ENCODE results near the gene MAD2L2. TPM values are rescaled to one million over a fixed set of nuclear protein-coding genes. Genes with fewer than 3 reads are reported as not detected.

The MAD2L2 gene
- total and polyA plus RNA-seq, 4 experiments from 2014 or later, result 20.7 to 55.1 (median 37.1) TPM

DNA sequence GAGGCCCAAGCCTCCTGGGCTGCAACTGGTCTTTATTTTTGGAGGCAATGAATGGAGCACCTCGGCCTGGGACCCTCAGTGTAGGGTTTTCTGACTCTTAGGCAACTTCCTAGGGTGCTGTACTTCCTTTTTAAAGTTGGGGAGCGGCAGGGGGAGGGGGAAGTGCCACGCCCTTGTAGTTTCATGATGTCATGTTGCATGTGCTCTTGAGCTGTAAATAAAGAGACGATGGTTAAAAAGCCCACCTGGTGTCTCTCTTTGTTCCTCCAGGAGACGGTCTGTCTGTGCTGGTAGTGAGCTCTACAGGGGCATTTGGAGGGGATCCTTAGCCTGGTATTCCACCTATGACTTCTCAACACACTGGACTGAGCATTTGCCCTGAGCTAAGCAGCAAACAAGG, 44.7 kb upstream of the MAD2L2 start:
- no peak for DNase-seq
- Histone ChIP-seq H3K4me3 (ENCODE audit: low read length in 2 of 2) (no peak overlapping the region), H3K4me1 (ENCODE audit: insufficient read depth, low read length) (peaks cover 32% of the 10 kb centered on the region), H3K36me3 (ENCODE audit: insufficient read depth, low read length) (no peaks in the 10 kb centered on the region), H3K27ac (ENCODE audit: low read depth, low read length) (no peak overlapping the region), H3K9me3 (ENCODE audit: control insufficient read depth in 1 of 2, low read length in 2 of 2) (no peaks in the 10 kb centered on the region), H3K27me3 (ENCODE audit: insufficient read depth, low read length) (no peaks in the 10 kb centered on the region)
- intact Hi-C loops (cut with micrococcal nuclease), result no loop called here
- no peak overlapping the region for H3K4me3 Mint-ChIP-seq
- H3K27me3 Mint-ChIP-seq, result no peaks in the 10 kb centered on the region
- ChIA-PET POLR2A (ENCODE audit: partially characterized antibody) (interaction anchor here (1.4 kb wide), 1 partner anchor 10 kb away, joined by 5 read pairs; the partner anchor contains the start of gene AGTRAP), CTCF (ENCODE audit: partially characterized antibody) (interaction anchor here (1.1 to 1.4 kb wide), 2 partner anchors 80 to 82 kb away, joined by 3 to 5 read pairs; no protein-coding TSS in a partner anchor)
- H3K4me1 Mint-ChIP-seq, result peaks cover 17 to 34% (median 22%) of the 10 kb centered on the region in 4 donors
- H3K9me3 Mint-ChIP-seq, result peaks cover 0 to 2% (median 0%) of the 10 kb centered on the region in 8 donors
- no peaks in the 10 kb centered on the region for H3K36me3 Mint-ChIP-seq
- H3K27ac Mint-ChIP-seq, result no peak overlapping the region

DNA sequence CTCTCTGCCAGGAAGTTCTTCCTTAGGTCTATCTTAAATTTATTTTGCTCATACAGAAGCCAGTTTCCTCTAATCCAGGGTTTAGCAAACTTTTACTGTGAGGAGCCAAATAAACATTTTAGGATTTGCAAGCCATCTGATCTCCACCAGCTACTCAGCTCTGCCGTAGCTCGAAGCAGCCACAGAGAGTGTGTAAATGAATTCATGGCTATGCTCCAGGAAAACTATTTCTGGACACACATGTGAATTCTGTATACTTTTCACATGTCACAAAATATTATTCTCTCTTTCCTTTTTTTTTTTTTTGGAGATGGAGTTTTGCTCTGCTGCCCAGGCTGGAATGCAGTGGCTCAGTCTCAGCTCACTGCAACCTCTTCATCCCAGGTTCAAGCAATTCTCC, 41.6 kb upstream of the MAD2L2 start:
- intact Hi-C loops (cut with micrococcal nuclease), result no loop called here
- H3K4me3 Mint-ChIP-seq, result no peak overlapping the region

DNA sequence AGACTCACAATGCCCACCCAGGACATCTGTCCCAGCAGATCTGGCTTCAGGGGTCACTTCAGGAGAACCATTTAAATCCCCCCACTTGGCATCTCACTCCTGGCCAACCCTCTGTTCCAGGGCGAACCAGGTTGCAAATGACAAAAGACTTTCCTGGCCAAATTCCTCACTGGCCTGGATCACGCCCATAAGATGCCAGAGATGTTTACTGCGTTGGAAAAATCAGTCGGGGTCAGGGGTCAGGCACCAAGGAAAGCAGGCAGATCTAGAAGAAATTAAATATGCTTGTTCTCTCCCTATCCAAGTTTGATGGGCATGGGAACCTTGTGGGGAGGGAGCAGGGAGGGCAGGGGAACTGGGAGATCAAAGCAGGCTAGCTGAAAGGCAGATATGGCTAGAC, 40.4 kb upstream of the MAD2L2 start:
- POLR2A ChIA-PET (ENCODE audit: partially characterized antibody), result interaction anchor here (1.2 to 1.7 kb wide), 2 partner anchors 67 to 71 kb away, joined by 4 read pairs; partner anchors contain the start of gene FBXO2
- Histone ChIP-seq H3K9me3 (ENCODE audit: control insufficient read depth in 1 of 2, low read length in 2 of 2) (no peaks in the 10 kb centered on the region), H3K36me3 (ENCODE audit: insufficient read depth, low read length) (no peaks in the 10 kb centered on the region), H3K27me3 (ENCODE audit: insufficient read depth, low read length) (no peaks in the 10 kb centered on the region), H3K27ac (ENCODE audit: low read depth, low read length) (no peak overlapping the region), H3K4me3 (ENCODE audit: low read length in 2 of 2) (no peak overlapping the region), H3K4me1 (ENCODE audit: insufficient read depth, low read length) (peaks cover 25% of the 10 kb centered on the region)
- DNase-seq, result no peak
- no peaks in the 10 kb centered on the region for H3K27me3 Mint-ChIP-seq
- H3K36me3 Mint-ChIP-seq, result no peaks in the 10 kb centered on the region
- H3K4me1 Mint-ChIP-seq, result peaks cover 10 to 29% (median 17%) of the 10 kb centered on the region in 4 donors
- CTCF ChIA-PET (ENCODE audit: partially characterized antibody), result interaction anchor here (0.6 to 5.0 kb wide), 4 partner anchors 58 to 481 kb away, joined by 3 to 165 read pairs (median 50); partner anchors contain the start of genes FBXO2 and FBXO6
- H3K9me3 Mint-ChIP-seq, result peaks cover 0 to 2% (median 0%) of the 10 kb centered on the region in 8 donors
- intact Hi-C loops (cut with micrococcal nuclease), result no loop called here
- H3K27ac Mint-ChIP-seq, result no peak overlapping the region
- no peak overlapping the region for H3K4me3 Mint-ChIP-seq

More for the DNA sequence above, 41.6 kb upstream of the MAD2L2 start:
- POLR2A ChIA-PET (ENCODE audit: partially characterized antibody), result interaction anchor here (1.7 kb wide), 1 partner anchor 72 kb away, joined by 4 read pairs; no protein-coding TSS in a partner anchor
- Mint-ChIP-seq H3K27me3 (no peaks in the 10 kb centered on the region), H3K4me1 (peaks cover 10 to 29% (median 17%) of the 10 kb centered on the region in 4 donors), H3K36me3 (no peaks in the 10 kb centered on the region), H3K9me3 (peaks cover 0 to 2% (median 0%) of the 10 kb centered on the region in 8 donors), H3K27ac (no peak overlapping the region)
- H3K27ac ChIP-seq (ENCODE audit: low read depth, low read length), result no peak overlapping the region
- CTCF ChIA-PET (ENCODE audit: partially characterized antibody), result interaction anchor here (0.9 to 4.5 kb wide), 4 partner anchors 14 to 482 kb away, joined by 3 to 165 read pairs (median 3); partner anchors contain the start of genes FBXO2 and FBXO6
- H3K36me3 ChIP-seq (ENCODE audit: insufficient read depth, low read length), result no peaks in the 10 kb centered on the region
- H3K9me3 ChIP-seq (ENCODE audit: control insufficient read depth in 1 of 2, low read length in 2 of 2), result no peaks in the 10 kb centered on the region
- DNase-seq, result no peak
- H3K4me1 ChIP-seq (ENCODE audit: insufficient read depth, low read length), result peaks cover 25% of the 10 kb centered on the region
- H3K27me3 ChIP-seq (ENCODE audit: insufficient read depth, low read length), result no peaks in the 10 kb centered on the region
- H3K4me3 ChIP-seq (ENCODE audit: low read length in 2 of 2), result no peak overlapping the region

DNA sequence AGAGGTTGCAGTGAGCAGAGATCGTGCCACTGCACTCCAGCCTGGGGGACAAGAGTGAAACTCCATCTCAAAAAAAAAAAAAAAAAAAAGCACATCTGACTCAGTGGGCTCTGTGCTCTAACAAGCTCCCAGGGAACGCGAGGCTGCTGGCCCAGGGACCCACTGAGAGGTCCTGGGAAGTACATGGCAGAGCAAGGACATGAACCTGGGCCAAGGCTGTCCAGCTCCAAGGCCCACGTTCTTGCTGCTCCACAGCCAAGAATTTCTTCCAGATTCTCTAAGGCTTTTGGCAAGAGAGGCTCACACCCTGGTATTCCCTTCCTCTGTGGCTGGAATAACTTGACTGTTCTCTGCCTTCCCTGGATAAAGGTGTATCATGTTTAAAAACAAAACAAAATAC, 39.6 kb upstream of the MAD2L2 start:
- H3K27ac Mint-ChIP-seq, result no peak overlapping the region
- no peaks in the 10 kb centered on the region for H3K27me3 ChIP-seq (ENCODE audit: insufficient read depth, low read length)
- DNase-seq, result no peak
- no peaks in the 10 kb centered on the region for H3K36me3 Mint-ChIP-seq
- H3K27ac ChIP-seq (ENCODE audit: low read depth, low read length), result no peak overlapping the region
- no peaks in the 10 kb centered on the region for H3K9me3 ChIP-seq (ENCODE audit: control insufficient read depth in 1 of 2, low read length in 2 of 2)
- no peaks in the 10 kb centered on the region for H3K36me3 ChIP-seq (ENCODE audit: insufficient read depth, low read length)
- H3K4me3 ChIP-seq (ENCODE audit: low read length in 2 of 2), result no peak overlapping the region
- peaks cover 9 to 26% (median 13%) of the 10 kb centered on the region in 4 donors for H3K4me1 Mint-ChIP-seq
- intact Hi-C loops (cut with micrococcal nuclease), result no loop called here
- CTCF ChIA-PET (ENCODE audit: partially characterized antibody), result interaction anchor here (2.0 to 5.0 kb wide), 6 partner anchors 10 to 683 kb away, joined by 14 to 165 read pairs (median 20); partner anchors contain the start of genes AGTRAP, FBXO2 and FBXO6
- POLR2A ChIA-PET (ENCODE audit: partially characterized antibody), result interaction anchor here (2.1 to 2.9 kb wide), 4 partner anchors 10 to 188 kb away, joined by 14 to 57 read pairs (median 24); partner anchors contain the start of gene FBXO6
- peaks cover 19% of the 10 kb centered on the region for H3K4me1 ChIP-seq (ENCODE audit: insufficient read depth, low read length)
- no peaks in the 10 kb centered on the region for H3K27me3 Mint-ChIP-seq
- no peak overlapping the region for H3K4me3 Mint-ChIP-seq
- H3K9me3 Mint-ChIP-seq, result peaks cover 0 to 2% (median 0%) of the 10 kb centered on the region in 8 donors

DNA sequence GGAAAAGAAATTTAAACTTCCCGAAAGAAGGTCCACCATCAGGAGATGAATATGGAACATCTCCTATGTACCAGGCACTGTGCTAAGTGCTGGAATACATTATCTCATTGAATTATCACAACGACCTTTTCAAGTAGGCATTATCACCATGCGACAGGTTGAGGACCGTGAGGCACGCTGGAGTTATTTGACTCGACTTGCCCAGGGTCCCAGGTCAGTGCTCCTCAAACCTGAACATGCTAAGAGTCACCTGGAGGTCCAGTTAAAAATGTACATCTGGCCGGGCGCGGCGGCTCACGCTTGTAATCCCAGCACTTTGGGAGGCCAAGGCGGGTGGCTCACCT, 39.1 kb upstream of the MAD2L2 start:
- Mint-ChIP-seq H3K27me3 (no peaks in the 10 kb centered on the region), H3K36me3 (no peaks in the 10 kb centered on the region), H3K27ac (peak overlapping the region in 6 of 7 donors; percentile 58 to 96 (median 94)), H3K9me3 (peaks cover 0 to 2% (median 0%) of the 10 kb centered on the region in 8 donors), H3K4me3 (peak overlapping the region in 5 of 8 donors; percentile 65 to 87 (median 83)), H3K4me1 (peaks cover 8 to 22% (median 11%) of the 10 kb centered on the region in 4 donors)
- no peaks in the 10 kb centered on the region for H3K27me3 ChIP-seq (ENCODE audit: insufficient read depth, low read length)
- POLR2A ChIA-PET (ENCODE audit: partially characterized antibody), result interaction anchor here (0.9 to 2.9 kb wide), 24 partner anchors 9 to 621 kb away, joined by 3 to 67 read pairs (median 6); partner anchors contain the start of genes AGTRAP, CLCN6, EXOSC10 and FBXO2
- H3K4me3 ChIP-seq (ENCODE audit: low read length in 2 of 2), result no peak overlapping the region
- H3K27ac ChIP-seq (ENCODE audit: low read depth, low read length), result peak overlapping the region; percentile 50
- no peak for DNase-seq
- CTCF ChIA-PET (ENCODE audit: partially characterized antibody), result interaction anchor here (0.8 to 5.0 kb wide), 15 partner anchors 9 to 682 kb away, joined by 3 to 165 read pairs (median 15); partner anchors contain the start of genes AGTRAP, FBXO2, FBXO6 and MAD2L2
- peaks cover 17% of the 10 kb centered on the region for H3K4me1 ChIP-seq (ENCODE audit: insufficient read depth, low read length)
- intact Hi-C loops (cut with micrococcal nuclease), result no loop called here
- H3K36me3 ChIP-seq (ENCODE audit: insufficient read depth, low read length), result no peaks in the 10 kb centered on the region
- H3K9me3 ChIP-seq (ENCODE audit: control insufficient read depth in 1 of 2, low read length in 2 of 2), result no peaks in the 10 kb centered on the region

DNA sequence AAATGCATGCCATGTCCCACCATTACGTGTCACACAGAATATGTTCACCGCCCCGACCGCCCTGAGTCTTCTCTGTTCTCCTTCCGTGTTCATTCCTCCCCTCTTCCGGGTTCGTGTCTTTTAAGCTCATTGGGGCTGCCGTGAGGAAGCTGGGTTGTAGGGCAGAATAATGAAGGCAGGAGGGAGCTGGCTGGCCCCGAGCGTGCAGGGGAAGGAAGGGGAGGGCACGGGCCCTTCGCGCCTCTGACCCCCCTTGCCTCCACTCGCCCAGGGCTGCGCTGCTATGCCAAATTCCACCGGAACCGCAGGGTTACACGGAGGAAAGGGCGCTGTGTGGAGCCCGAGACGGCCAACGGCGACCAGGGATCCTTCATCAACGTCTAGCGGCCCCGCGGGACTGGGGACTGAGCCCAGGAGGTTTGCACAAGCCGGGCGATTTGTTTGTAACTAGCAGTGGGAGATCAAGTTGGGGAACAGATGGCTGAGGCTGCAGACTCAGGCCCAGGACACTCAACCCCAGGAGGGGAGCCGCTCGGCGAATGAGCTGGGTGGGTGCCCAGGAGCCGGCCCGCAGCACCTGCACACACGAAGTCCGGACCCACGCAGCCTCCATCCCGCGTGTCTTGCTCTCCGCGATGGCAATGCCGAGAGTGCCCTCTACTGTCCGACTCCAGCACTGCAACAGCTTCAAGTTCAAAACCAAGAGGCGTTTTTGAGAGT, 38.5 kb upstream of the MAD2L2 start:
- peak overlapping the region; percentile 33 to 51 for H3K4me3 ChIP-seq (ENCODE audit: low read length in 2 of 2)
- Mint-ChIP-seq H3K4me1 (peaks cover 7 to 17% (median 11%) of the 10 kb centered on the region in 4 donors), H3K27me3 (no peaks in the 10 kb centered on the region), H3K27ac (peak overlapping the region; percentile 58 to 96 (median 91)), H3K36me3 (no peaks in the 10 kb centered on the region), H3K9me3 (peaks cover 0 to 2% (median 0%) of the 10 kb centered on the region in 8 donors), H3K4me3 (peak overlapping the region; percentile 65 to 87 (median 81))
- H3K27ac ChIP-seq (ENCODE audit: low read depth, low read length), result peak overlapping the region; percentile 50
- ChIA-PET POLR2A (ENCODE audit: partially characterized antibody) (interaction anchor here (0.5 to 2.9 kb wide), 27 partner anchors 8 to 681 kb away, joined by 3 to 67 read pairs (median 5); partner anchors contain the start of genes AGTRAP, CLCN6, EXOSC10 and FBXO2), CTCF (ENCODE audit: partially characterized antibody) (interaction anchor here (0.6 to 5.0 kb wide), 21 partner anchors 8 to 682 kb away, joined by 3 to 165 read pairs (median 6); partner anchors contain the start of genes AGTRAP, FBXO2, FBXO6 and MAD2L2)
- no peaks in the 10 kb centered on the region for H3K27me3 ChIP-seq (ENCODE audit: insufficient read depth, low read length)
- H3K9me3 ChIP-seq (ENCODE audit: control insufficient read depth in 1 of 2, low read length in 2 of 2), result no peaks in the 10 kb centered on the region
- DNase-seq, result peak; percentile 82 to 86 (median 84)
- peaks cover 17% of the 10 kb centered on the region for H3K4me1 ChIP-seq (ENCODE audit: insufficient read depth, low read length)
- intact Hi-C loops (cut with micrococcal nuclease), result loop anchor here (1.0 to 5.0 kb wide), 9 partner anchors 11 to 682 kb away; partner anchors contain the start of genes AGTRAP, FBXO6 and MAD2L2
- no peaks in the 10 kb centered on the region for H3K36me3 ChIP-seq (ENCODE audit: insufficient read depth, low read length)
